ENCODE measurements around the gene MYLK. TPM values are rescaled to one million over a fixed set of nuclear protein-coding genes. Genes with fewer than 3 reads are reported as not detected.

The MYLK gene
- total RNA-seq, 1 donor from 2014 or later: 24.3 TPM

- H3K4me1 Mint-ChIP-seq (ENCODE audit: unreplicated experiment): peaks cover 4% of the 10 kb centered on the region
- peak; percentile 10 for DNase-seq (ENCODE audit: extremely low spot score, unreplicated experiment)
- no peaks in the 10 kb centered on the region for H3K36me3 Mint-ChIP-seq (ENCODE audit: unreplicated experiment)
- H3K9me3 Mint-ChIP-seq (ENCODE audit: unreplicated experiment): no peaks in the 10 kb centered on the region
- H3K27ac Mint-ChIP-seq (ENCODE audit: unreplicated experiment): no peak overlapping the region
- H3K27me3 Mint-ChIP-seq (ENCODE audit: unreplicated experiment): no peaks in the 10 kb centered on the region
- no peak overlapping the region for H3K4me3 Mint-ChIP-seq (ENCODE audit: unreplicated experiment)
- TF ChIP-seq, protein P1, sequence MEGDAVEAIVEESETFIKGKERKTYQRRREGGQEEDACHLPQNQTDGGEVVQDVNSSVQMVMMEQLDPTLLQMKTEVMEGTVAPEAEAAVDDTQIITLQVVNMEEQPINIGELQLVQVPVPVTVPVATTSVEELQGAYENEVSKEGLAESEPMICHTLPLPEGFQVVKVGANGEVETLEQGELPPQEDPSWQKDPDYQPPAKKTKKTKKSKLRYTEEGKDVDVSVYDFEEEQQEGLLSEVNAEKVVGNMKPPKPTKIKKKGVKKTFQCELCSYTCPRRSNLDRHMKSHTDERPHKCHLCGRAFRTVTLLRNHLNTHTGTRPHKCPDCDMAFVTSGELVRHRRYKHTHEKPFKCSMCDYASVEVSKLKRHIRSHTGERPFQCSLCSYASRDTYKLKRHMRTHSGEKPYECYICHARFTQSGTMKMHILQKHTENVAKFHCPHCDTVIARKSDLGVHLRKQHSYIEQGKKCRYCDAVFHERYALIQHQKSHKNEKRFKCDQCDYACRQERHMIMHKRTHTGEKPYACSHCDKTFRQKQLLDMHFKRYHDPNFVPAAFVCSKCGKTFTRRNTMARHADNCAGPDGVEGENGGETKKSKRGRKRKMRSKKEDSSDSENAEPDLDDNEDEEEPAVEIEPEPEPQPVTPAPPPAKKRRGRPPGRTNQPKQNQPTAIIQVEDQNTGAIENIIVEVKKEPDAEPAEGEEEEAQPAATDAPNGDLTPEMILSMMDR (IDR thresholded peaks at IDR 0.05): no peak
Measured at GRCh38 chr3:123768480-123769355, 115.4 kb downstream of the MYLK start.

DNA sequence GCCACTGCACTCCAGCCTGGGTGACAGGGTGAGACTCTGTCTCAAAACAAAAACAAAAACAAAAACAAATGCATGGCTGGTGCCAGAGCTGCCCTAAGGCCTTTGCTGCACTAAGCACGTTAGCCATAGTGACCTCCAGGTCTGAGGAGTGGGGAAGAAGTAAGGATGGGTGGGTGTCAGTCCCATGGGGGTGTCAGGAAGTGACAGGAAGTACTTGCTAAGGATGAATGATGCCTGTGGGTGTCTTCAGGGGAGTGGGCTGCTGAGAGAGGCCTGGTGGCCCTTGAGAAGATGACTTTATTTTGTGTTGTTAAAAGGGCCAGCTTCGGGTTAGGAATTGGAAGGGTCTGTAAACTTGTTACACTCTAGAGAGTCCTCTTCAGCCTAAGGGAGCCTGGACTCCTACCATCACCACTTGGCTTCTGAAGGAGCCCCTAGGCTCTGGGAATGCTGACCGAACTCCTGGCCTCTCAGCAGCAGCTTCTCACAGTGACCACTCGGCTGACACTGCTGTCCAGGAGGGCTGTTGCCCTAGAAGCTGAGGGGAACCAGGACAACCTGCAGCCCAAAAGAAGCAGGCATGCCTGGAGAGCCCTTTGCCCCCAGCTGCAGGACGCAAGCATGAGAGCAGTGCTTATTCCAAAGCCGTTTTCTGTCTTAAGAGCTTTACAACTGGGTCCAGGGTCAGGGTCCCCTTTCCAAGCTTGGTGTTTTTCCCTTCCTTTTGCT lies 116.4 kb downstream of the MYLK start:
- Mint-ChIP-seq H3K4me3 (ENCODE audit: unreplicated experiment) (no peak overlapping the region), H3K27ac (ENCODE audit: unreplicated experiment) (no peak overlapping the region), H3K9me3 (ENCODE audit: unreplicated experiment) (no peaks in the 10 kb centered on the region), H3K36me3 (ENCODE audit: unreplicated experiment) (no peaks in the 10 kb centered on the region), H3K27me3 (ENCODE audit: unreplicated experiment) (no peaks in the 10 kb centered on the region), H3K4me1 (ENCODE audit: unreplicated experiment) (no peaks in the 10 kb centered on the region)
- TF ChIP-seq, protein P1 (IDR thresholded peaks at IDR 0.05): no peak
- no peak for DNase-seq (ENCODE audit: extremely low spot score, unreplicated experiment)

DNA sequence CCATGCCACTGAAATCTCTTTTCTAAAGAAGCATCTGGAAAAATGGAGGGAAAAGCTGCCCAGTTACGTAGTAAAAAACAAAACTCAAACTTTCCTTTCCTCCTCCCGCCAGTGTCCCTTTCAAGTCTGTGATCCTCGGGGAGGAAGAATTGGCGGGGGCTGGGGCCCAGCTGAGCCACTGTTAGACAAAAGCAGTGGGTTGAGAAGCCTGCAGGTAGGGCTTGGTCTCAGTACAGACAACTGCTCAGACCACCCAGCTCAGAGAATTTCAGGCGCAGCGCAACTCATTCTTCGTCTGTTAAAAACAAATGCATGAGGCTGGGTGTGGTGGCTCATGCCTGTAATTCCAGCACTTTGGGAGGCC lies 117.1 kb downstream of the MYLK start:
- Mint-ChIP-seq H3K27me3 (ENCODE audit: unreplicated experiment) (no peaks in the 10 kb centered on the region), H3K36me3 (ENCODE audit: unreplicated experiment) (no peaks in the 10 kb centered on the region), H3K27ac (ENCODE audit: unreplicated experiment) (no peak overlapping the region), H3K4me3 (ENCODE audit: unreplicated experiment) (no peak overlapping the region), H3K9me3 (ENCODE audit: unreplicated experiment) (no peaks in the 10 kb centered on the region), H3K4me1 (ENCODE audit: unreplicated experiment) (no peaks in the 10 kb centered on the region)
- TF ChIP-seq, protein P1 (IDR thresholded peaks at IDR 0.05): no peak
- DNase-seq (ENCODE audit: extremely low spot score, unreplicated experiment): no peak

DNA sequence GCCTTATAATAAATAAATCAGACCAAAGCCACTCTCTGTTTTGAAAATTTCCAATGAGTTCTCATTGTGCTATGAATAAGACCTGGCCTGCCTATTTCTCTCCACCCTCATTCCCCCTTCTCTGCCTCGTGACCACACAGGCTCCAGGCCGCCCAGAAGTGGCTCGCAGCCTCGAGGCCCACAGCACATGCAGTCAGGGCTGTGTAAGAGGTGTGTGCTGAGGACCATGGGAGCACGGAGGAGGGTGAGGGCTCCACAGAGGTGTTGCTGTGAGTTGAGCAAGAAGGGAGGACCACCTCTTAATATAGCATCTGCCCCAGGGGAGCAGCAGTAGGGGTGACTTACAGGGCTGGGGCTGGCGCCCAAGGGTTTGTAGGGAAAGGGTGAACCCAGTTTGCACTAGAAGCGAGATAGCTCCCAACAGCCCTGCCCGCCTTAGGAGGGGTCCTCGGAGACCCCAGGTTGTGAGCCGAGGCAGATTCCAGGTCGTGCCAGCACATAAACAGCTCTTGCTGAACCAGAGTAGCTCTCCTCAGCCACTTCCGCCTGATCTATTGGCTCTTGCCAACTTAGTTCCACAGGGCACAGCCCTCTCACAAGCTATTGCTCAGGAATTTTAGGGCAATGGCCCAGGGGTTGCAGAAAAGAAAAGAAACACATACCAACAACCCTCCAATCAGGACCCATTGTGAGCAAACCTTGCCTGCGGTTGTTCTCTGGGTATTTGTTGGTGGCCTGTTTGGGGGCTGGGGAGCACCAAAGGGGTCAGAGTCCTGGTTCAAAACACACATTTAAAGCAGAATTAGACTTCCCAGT lies 117.7 kb downstream of the MYLK start:
- Mint-ChIP-seq H3K9me3 (ENCODE audit: unreplicated experiment) (no peaks in the 10 kb centered on the region), H3K36me3 (ENCODE audit: unreplicated experiment) (no peaks in the 10 kb centered on the region), H3K4me3 (ENCODE audit: unreplicated experiment) (no peak overlapping the region), H3K4me1 (ENCODE audit: unreplicated experiment) (no peaks in the 10 kb centered on the region), H3K27ac (ENCODE audit: unreplicated experiment) (no peak overlapping the region), H3K27me3 (ENCODE audit: unreplicated experiment) (no peaks in the 10 kb centered on the region)
- DNase-seq (ENCODE audit: extremely low spot score, unreplicated experiment): no peak
- TF ChIP-seq, protein P1 (IDR thresholded peaks at IDR 0.05): no peak
